ENCODE results near the gene DAP.
"Not testable (repeated sequence)": the region's sequence is repeated elsewhere in the genome, so short reads cannot be mapped to it uniquely, and the experiment has no call there.

DAP gene

GRCh38 chr5:10645146-10645545, 115.9 kb downstream of the DAP start:
- Histone ChIP-seq H3K36me3 (ENCODE audit: control insufficient read depth in 4 of 4, insufficient read depth in 4 of 4, low read length in 3 of 4) (peaks cover 0 to 13% (median 5%) of the 10 kb centered on the region in 4 experiments), H3K9me3 (ENCODE audit: control extremely low read depth in 1 of 5, control insufficient read depth in 4 of 5, insufficient read depth in 2 of 5, low read depth in 1 of 5, low read length in 4 of 5) (no peaks in the 10 kb centered on the region), H3K4me3 (ENCODE audit: control insufficient read depth in 1 of 7, extremely low read depth in 1 of 7, insufficient read depth in 4 of 7, low read depth in 2 of 7, low read length in 6 of 7) (no peak overlapping the region), H3K27me3 (replicated peaks in 2 of 5; ENCODE audit: control insufficient read depth in 4 of 5, insufficient read depth in 5 of 5, low read length in 4 of 5) (no peaks in the 10 kb centered on the region), H3K27ac (ENCODE audit: insufficient read depth in 1 of 2, low read depth in 1 of 2, low read length in 2 of 2, poor library complexity in 1 of 2, severe bottlenecking in 2 of 2) (no peak overlapping the region), H3K4me1 (ENCODE audit: control extremely low read depth in 1 of 4, control insufficient read depth in 4 of 4, insufficient read depth in 4 of 4, low read length in 3 of 4) (peaks cover 4 to 17% (median 17%) of the 10 kb centered on the region in 4 experiments)
- ChIA-PET CTCF (interaction anchor here (1.3 to 2.4 kb wide), 2 partner anchors 17 to 194 kb away, joined by 3 to 8 read pairs; no protein-coding TSS in a partner anchor), POLR2A (no interaction called here)
- WGBS (ENCODE audit: insufficient coverage): 93% methylated on average over 3 of the region's 3 CpGs
- DNase-seq: no peak

DNA sequence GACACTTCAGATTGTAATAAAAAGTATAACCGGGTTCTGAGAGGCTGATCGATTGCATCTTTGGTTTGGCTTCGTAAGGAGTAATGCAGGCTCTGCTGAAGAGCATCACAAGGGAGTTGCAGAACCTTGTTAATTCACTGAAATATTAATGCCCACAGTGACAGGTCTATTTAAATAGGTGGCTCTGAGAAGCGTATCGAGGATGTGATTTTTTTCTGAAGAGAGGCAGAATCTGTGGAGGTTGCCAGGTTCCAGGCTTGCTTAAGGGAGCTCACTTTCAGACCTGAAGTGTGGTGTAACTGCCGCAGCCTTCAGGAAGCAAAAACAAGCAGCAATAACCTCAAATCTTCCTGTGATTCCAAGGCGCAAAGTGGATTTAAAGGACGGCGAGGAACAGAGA, 116.8 kb downstream of the DAP start:
- H3K4me1 ChIP-seq (ENCODE audit: control extremely low read depth in 1 of 4, control insufficient read depth in 4 of 4, insufficient read depth in 4 of 4, low read length in 3 of 4): peaks cover 4 to 17% (median 17%) of the 10 kb centered on the region in 4 experiments
- ChIA-PET POLR2A (no interaction called here), CTCF (interaction anchor here (2.4 kb wide), 1 partner anchor 16 kb away, joined by 8 read pairs; no protein-coding TSS in a partner anchor)
- no peaks in the 10 kb centered on the region for H3K27me3 ChIP-seq (replicated peaks in 2 of 5; ENCODE audit: control insufficient read depth in 4 of 5, insufficient read depth in 5 of 5, low read length in 4 of 5)
- no peaks in the 10 kb centered on the region for H3K9me3 ChIP-seq (ENCODE audit: control extremely low read depth in 1 of 5, control insufficient read depth in 4 of 5, insufficient read depth in 2 of 5, low read depth in 1 of 5, low read length in 4 of 5)
- H3K4me3 ChIP-seq (ENCODE audit: control insufficient read depth in 1 of 7, extremely low read depth in 1 of 7, insufficient read depth in 4 of 7, low read depth in 2 of 7, low read length in 6 of 7): peak overlapping the region in 2 of 7 experiments; percentile 17 to 36
- 43% methylated on average over 6 of the region's 9 CpGs for WGBS (ENCODE audit: insufficient coverage)
- H3K36me3 ChIP-seq (ENCODE audit: control insufficient read depth in 4 of 4, insufficient read depth in 4 of 4, low read length in 3 of 4): peaks cover 0 to 10% (median 2%) of the 10 kb centered on the region in 4 experiments
- DNase-seq: peak in 2 of 3 donors; percentile 29 to 30
- no peak overlapping the region for H3K27ac ChIP-seq (ENCODE audit: insufficient read depth in 1 of 2, low read depth in 1 of 2, low read length in 2 of 2, poor library complexity in 1 of 2, severe bottlenecking in 2 of 2)

GRCh38 chr5:10642367-10642766, 118.7 kb downstream of the DAP start:
- POLR2A ChIA-PET: interaction anchor here (0.7 kb wide), 1 partner anchor 27 kb away, joined by 3 read pairs; no protein-coding TSS in a partner anchor

DNA sequence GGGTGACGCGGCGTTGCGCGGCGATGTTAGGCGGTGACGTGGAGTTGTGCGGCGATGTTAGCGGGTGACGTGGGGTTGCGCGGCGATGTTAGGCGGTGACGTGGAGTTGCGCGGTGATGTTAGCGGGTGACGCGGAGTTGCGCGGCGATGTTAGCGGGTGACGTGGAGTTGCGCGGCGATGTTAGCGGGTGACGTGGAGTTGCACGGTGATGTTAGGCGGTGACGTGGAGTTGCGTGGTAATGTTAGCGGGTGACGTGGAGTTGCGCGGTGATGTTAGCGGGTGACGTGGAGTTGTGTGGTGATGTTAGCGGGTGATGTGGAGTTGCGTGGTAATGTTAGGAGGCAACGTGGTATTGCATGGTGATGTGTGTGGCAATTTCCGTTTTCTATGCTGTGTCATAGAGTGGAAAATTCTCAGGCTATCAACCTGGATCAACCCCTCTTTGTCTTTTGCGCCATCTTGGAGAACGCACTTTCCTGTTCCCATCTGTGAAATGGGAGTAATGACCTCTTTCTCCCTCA, 121.1 kb downstream of the DAP start:
- H3K36me3 ChIP-seq (ENCODE audit: control insufficient read depth in 4 of 4, insufficient read depth in 4 of 4, low read length in 3 of 4): peaks cover 0 to 23% (median 8%) of the 10 kb centered on the region in 4 experiments
- POLR2A ChIA-PET: no interaction called here
- CTCF ChIA-PET: interaction anchor here (1.0 kb wide), 1 partner anchor 12 kb away, joined by 3 read pairs; no protein-coding TSS in a partner anchor
- peak in 1 of 3 donors; percentile 27 for DNase-seq
- H3K27me3 ChIP-seq (replicated peaks in 2 of 5; ENCODE audit: control insufficient read depth in 4 of 5, insufficient read depth in 5 of 5, low read length in 4 of 5): no peaks in the 10 kb centered on the region
- peaks cover 6 to 29% (median 24%) of the 10 kb centered on the region in 4 experiments for H3K4me1 ChIP-seq (ENCODE audit: control extremely low read depth in 1 of 4, control insufficient read depth in 4 of 4, insufficient read depth in 4 of 4, low read length in 3 of 4)
- peaks cover 0 to 5% (median 0%) of the 10 kb centered on the region in 5 experiments for H3K9me3 ChIP-seq (ENCODE audit: control extremely low read depth in 1 of 5, control insufficient read depth in 4 of 5, insufficient read depth in 2 of 5, low read depth in 1 of 5, low read length in 4 of 5)
- H3K27ac ChIP-seq (ENCODE audit: insufficient read depth in 1 of 2, low read depth in 1 of 2, low read length in 2 of 2, poor library complexity in 1 of 2, severe bottlenecking in 2 of 2): no peak overlapping the region
- WGBS (ENCODE audit: insufficient coverage): 100% methylated on average over 14 of the region's 48 CpGs
- H3K4me3 ChIP-seq (ENCODE audit: control insufficient read depth in 1 of 7, extremely low read depth in 1 of 7, insufficient read depth in 4 of 7, low read depth in 2 of 7, low read length in 6 of 7): no peak overlapping the region

More at GRCh38 chr5:10642367-10642766, 118.7 kb downstream of the DAP start:
- DNase-seq: no peak
- 75% methylated on average over 2 of the region's 7 CpGs for WGBS (ENCODE audit: insufficient coverage)
- Histone ChIP-seq H3K27ac (ENCODE audit: insufficient read depth in 1 of 2, low read depth in 1 of 2, low read length in 2 of 2, poor library complexity in 1 of 2, severe bottlenecking in 2 of 2) (no peak overlapping the region), H3K36me3 (ENCODE audit: control insufficient read depth in 4 of 4, insufficient read depth in 4 of 4, low read length in 3 of 4) (peaks cover 0 to 23% (median 8%) of the 10 kb centered on the region in 4 experiments), H3K4me3 (ENCODE audit: control insufficient read depth in 1 of 7, extremely low read depth in 1 of 7, insufficient read depth in 4 of 7, low read depth in 2 of 7, low read length in 6 of 7) (no peak overlapping the region), H3K27me3 (replicated peaks in 2 of 5; ENCODE audit: control insufficient read depth in 4 of 5, insufficient read depth in 5 of 5, low read length in 4 of 5) (no peaks in the 10 kb centered on the region), H3K4me1 (ENCODE audit: control extremely low read depth in 1 of 4, control insufficient read depth in 4 of 4, insufficient read depth in 4 of 4, low read length in 3 of 4) (peaks cover 4 to 17% (median 17%) of the 10 kb centered on the region in 4 experiments), H3K9me3 (ENCODE audit: control extremely low read depth in 1 of 5, control insufficient read depth in 4 of 5, insufficient read depth in 2 of 5, low read depth in 1 of 5, low read length in 4 of 5) (peaks cover 0 to 5% (median 0%) of the 10 kb centered on the region in 5 experiments)
- CTCF ChIA-PET: no interaction called here

DNA sequence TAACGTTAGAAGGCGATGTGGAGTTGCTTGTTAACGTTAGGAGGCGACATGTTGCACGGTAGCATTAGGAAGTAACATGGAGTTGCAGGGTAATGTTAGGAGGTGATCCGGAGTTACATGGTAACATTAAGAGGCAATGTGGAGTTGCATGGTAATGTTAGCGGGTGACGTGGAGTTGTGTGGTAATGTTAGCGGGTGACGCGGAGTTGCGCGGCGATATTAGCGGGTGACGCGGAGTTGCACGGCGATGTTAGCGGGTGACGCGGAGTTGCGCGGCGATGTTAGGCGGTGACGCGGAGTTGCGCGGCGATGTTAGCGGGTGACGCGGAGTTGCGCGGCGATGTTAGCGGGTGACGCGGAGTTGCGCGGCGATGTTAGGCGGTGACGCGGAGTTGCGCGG, 122.3 kb downstream of the DAP start:
- H3K9me3 ChIP-seq (ENCODE audit: control extremely low read depth in 1 of 5, control insufficient read depth in 4 of 5, insufficient read depth in 2 of 5, low read depth in 1 of 5, low read length in 4 of 5); H3K27ac ChIP-seq (ENCODE audit: insufficient read depth in 1 of 2, low read depth in 1 of 2, low read length in 2 of 2, poor library complexity in 1 of 2, severe bottlenecking in 2 of 2); DNase-seq; CTCF ChIA-PET; POLR2A ChIA-PET; H3K4me3 ChIP-seq (ENCODE audit: control insufficient read depth in 1 of 7, extremely low read depth in 1 of 7, insufficient read depth in 4 of 7, low read depth in 2 of 7, low read length in 6 of 7); H3K27me3 ChIP-seq (replicated peaks in 2 of 5; ENCODE audit: control insufficient read depth in 4 of 5, insufficient read depth in 5 of 5, low read length in 4 of 5): not testable (repeated sequence)
- Histone ChIP-seq H3K36me3 (ENCODE audit: control insufficient read depth in 4 of 4, insufficient read depth in 4 of 4, low read length in 3 of 4) (peaks cover 0 to 23% (median 8%) of the 10 kb centered on the region in 4 experiments), H3K4me1 (ENCODE audit: control extremely low read depth in 1 of 4, control insufficient read depth in 4 of 4, insufficient read depth in 4 of 4, low read length in 3 of 4) (peaks cover 4 to 30% (median 23%) of the 10 kb centered on the region in 4 experiments)
- WGBS (ENCODE audit: insufficient coverage): 75% methylated on average over 6 of the region's 48 CpGs

- 89% methylated on average over 10 of the region's 10 CpGs for WGBS (ENCODE audit: insufficient coverage)
- no peak overlapping the region for H3K4me3 ChIP-seq (ENCODE audit: control insufficient read depth in 1 of 7, extremely low read depth in 1 of 7, insufficient read depth in 4 of 7, low read depth in 2 of 7, low read length in 6 of 7)
- ChIA-PET CTCF (interaction anchor here (1.9 kb wide), 1 partner anchor 11 kb away, joined by 9 read pairs; no protein-coding TSS in a partner anchor), POLR2A (no interaction called here)
- H3K4me1 ChIP-seq (ENCODE audit: control extremely low read depth in 1 of 4, control insufficient read depth in 4 of 4, insufficient read depth in 4 of 4, low read length in 3 of 4): peaks cover 7 to 33% (median 28%) of the 10 kb centered on the region in 4 experiments
- peaks cover 0 to 23% (median 8%) of the 10 kb centered on the region in 4 experiments for H3K36me3 ChIP-seq (ENCODE audit: control insufficient read depth in 4 of 4, insufficient read depth in 4 of 4, low read length in 3 of 4)
- no peaks in the 10 kb centered on the region for H3K27me3 ChIP-seq (replicated peaks in 2 of 5; ENCODE audit: control insufficient read depth in 4 of 5, insufficient read depth in 5 of 5, low read length in 4 of 5)
- H3K27ac ChIP-seq (ENCODE audit: insufficient read depth in 1 of 2, low read depth in 1 of 2, low read length in 2 of 2, poor library complexity in 1 of 2, severe bottlenecking in 2 of 2): no peak overlapping the region
- DNase-seq: no peak
- H3K9me3 ChIP-seq (ENCODE audit: control extremely low read depth in 1 of 5, control insufficient read depth in 4 of 5, insufficient read depth in 2 of 5, low read depth in 1 of 5, low read length in 4 of 5): peaks cover 0 to 5% (median 0%) of the 10 kb centered on the region in 5 experiments
Measured at GRCh38 chr5:10637944-10638343, 123.1 kb downstream of the DAP start.

All from common myeloid progenitor, CD34-positive (primary cell).